CD4-positive, alpha-beta T cell (primary cell): ENCODE results near the gene GPR148. TPM values are rescaled to one million over a fixed set of nuclear protein-coding genes. Genes with fewer than 3 reads are reported as not detected.
"Not testable (repeated sequence)": the region's sequence is repeated elsewhere in the genome, so short reads cannot be mapped to it uniquely, and the experiment has no call there.

ENCODE experiments used
- ATAC-seq: fragments of 200-7000 bp; cut with Tn5 transposase; one replicate; pipeline ENCODE4 v1.10.0; 2022; ENCODE audit warnings: mild to moderate bottlenecking; ENCODE audit not compliant: poor library complexity
- CTCF ChIA-PET: fragments of 350-600 bp; sonication (Branson Sonifier 250); formaldehyde crosslinking; loops from one replicate; lab custom pipeline; 2021; ENCODE audit warnings: antibody characterized with exemption, inconsistent platforms; lab: Charles Lee
- POLR2A ChIA-PET: fragments of 350-600 bp; sonication (Branson Sonifier 250); formaldehyde crosslinking; loops from one replicate; lab custom pipeline; 2021; ENCODE audit warnings: antibody characterized with exemption, inconsistent platforms; lab: Charles Lee
- DNase-seq, 14 experiments: peaks; one replicate each; pipeline ENCODE4 v3.0.0-alpha.2; 2013 to 2020; ENCODE audit warnings: mixed read lengths in 2 of 14
- H3K27ac ChIP-seq, 2 donors: one replicate each; pipeline versions ENCODE4 v1.5.1 to v1.7.0; 2013; ENCODE audit warnings: low read length in 2 of 2, low read depth in 1 of 2, mild to moderate bottlenecking in 1 of 2
- H3K27me3 ChIP-seq, 2 experiments: 1 replicate in 1 of 2; 2 replicates in 1 of 2; pipeline versions ENCODE4 v1.6.1 to v1.7.0; 2013; ENCODE audit warnings: low read length in 2 of 2, control low read depth in 1 of 2, mild to moderate bottlenecking in 1 of 2, moderate library complexity in 1 of 2; ENCODE audit not compliant: insufficient read depth in 2 of 2, control insufficient read depth in 1 of 2
- H3K36me3 ChIP-seq: one replicate; pipeline ENCODE4 v1.6.1; 2013; ENCODE audit warnings: low read length, control low read depth; ENCODE audit not compliant: insufficient read depth
- H3K4me1 ChIP-seq: one replicate; pipeline ENCODE4 v1.6.1; 2013; ENCODE audit warnings: low read length, control low read depth; ENCODE audit not compliant: insufficient read depth
- H3K4me3 ChIP-seq: one replicate; pipeline ENCODE4 v1.5.1; 2013; ENCODE audit warnings: mild to moderate bottlenecking, low read length, moderate library complexity
- H3K9me3 ChIP-seq, 2 experiments: 1 replicate in 1 of 2; 2 replicates in 1 of 2; pipeline versions ENCODE4 v1.6.1 to v1.7.0; 2013; ENCODE audit warnings: low read length in 2 of 2, mild to moderate bottlenecking in 2 of 2, control low read depth in 1 of 2, moderate library complexity in 1 of 2; ENCODE audit not compliant: control insufficient read depth in 1 of 2, insufficient read depth in 1 of 2
- H3K27ac Mint-ChIP-seq: one replicate; pipeline ENCODE4 v1.8.0; 2020; ENCODE audit warnings: mixed read lengths
- H3K27me3 Mint-ChIP-seq: one replicate; pipeline ENCODE4 v1.8.0; 2021; ENCODE audit warnings: mixed read lengths
- H3K36me3 Mint-ChIP-seq: one replicate; pipeline ENCODE4 v1.8.0; 2021; ENCODE audit warnings: low read depth, mixed read lengths
- H3K4me1 Mint-ChIP-seq: one replicate; pipeline ENCODE4 v1.8.0; 2021; ENCODE audit warnings: low read depth, mixed read lengths
- H3K4me3 Mint-ChIP-seq: one replicate; pipeline ENCODE4 v1.8.0; 2020; ENCODE audit warnings: mild to moderate bottlenecking, mixed read lengths
- H3K9me3 Mint-ChIP-seq: one replicate; pipeline ENCODE4 v1.8.0; 2020; ENCODE audit warnings: mixed read lengths
- CTCF ChIP-seq: fragments of 200-600 bp; IDR thresholded peaks from one replicate; pipeline ENCODE4 v1.8.0; 2022; ENCODE audit warnings: antibody characterized with exemption, mild to moderate bottlenecking
- intact Hi-C, 2 experiments: fragments of 100-400 bp; cut with DNase I in 1 of 2; cut with micrococcal nuclease in 1 of 2; formaldehyde crosslinking; loops; one replicate each; pipeline versions ENCODE4 v1.15.1 to v1.9.0; 2023 to 2025; cut with DNase I, micrococcal nuclease
- total RNA-seq, 174 experiments: library from RNA in 2 of 174; stranded (reverse) in 2 of 174; gene quantifications; one replicate each; pipeline ENCODE4 v1.2.3 and lab custom pipeline; 2021 to 2026

Gene GPR148
- total RNA-seq, 2 experiments from 2014 or later = not detected

- H3K4me3 ChIP-seq = no peak overlapping the region
- intact Hi-C loops = loop anchor here in 1 of 2 experiments (5.0 to 10.0 kb wide), 4 partner anchors 355 to 545 kb away; partner anchors contain the start of genes FAM168B, IMP4, MZT2B and SMPD4
- H3K27me3 Mint-ChIP-seq = no peaks in the 10 kb centered on the region
- ChIA-PET POLR2A (interaction anchor here (1.4 to 3.1 kb wide), 3 partner anchors 68 to 387 kb away, joined by 4 to 22 read pairs (median 8); partner anchors contain the start of genes FAM168B and IMP4), CTCF (interaction anchor here (1.0 kb wide), 1 partner anchor 68 kb away, joined by 4 read pairs; no protein-coding TSS in a partner anchor)
- H3K36me3 Mint-ChIP-seq = no peaks in the 10 kb centered on the region
- ATAC-seq (no peak), DNase-seq (peak in 3 of 14 experiments; percentile 15 to 53 (median 33))
- H3K27ac Mint-ChIP-seq = peak overlapping the region; percentile 47
- no peak for TF ChIP-seq CTCF
- peaks cover 2% of the 10 kb centered on the region for H3K9me3 Mint-ChIP-seq
- H3K9me3 ChIP-seq = peaks cover 0 to 25% of the 10 kb centered on the region in 2 experiments
- no peaks in the 10 kb centered on the region for H3K27me3 ChIP-seq
- H3K27ac ChIP-seq = no peak overlapping the region
- peak overlapping the region; percentile 72 for H3K4me3 Mint-ChIP-seq
- H3K36me3 ChIP-seq = no peaks in the 10 kb centered on the region
- H3K4me1 Mint-ChIP-seq = no peaks in the 10 kb centered on the region
- H3K4me1 ChIP-seq = peaks cover 34% of the 10 kb centered on the region
These were observed 741 bp downstream of the GPR148 start for GRCh38 chr2:130729322-130730299.

- H3K9me3 Mint-ChIP-seq, H3K4me3 Mint-ChIP-seq, H3K36me3 Mint-ChIP-seq, H3K27me3 ChIP-seq, POLR2A ChIA-PET, intact Hi-C loops, H3K27ac Mint-ChIP-seq, H3K36me3 ChIP-seq, H3K4me3 ChIP-seq, ATAC-seq, CTCF ChIA-PET, H3K27me3 Mint-ChIP-seq, H3K4me1 Mint-ChIP-seq, H3K27ac ChIP-seq, DNase-seq: not testable (repeated sequence)
- peaks cover 14% of the 10 kb centered on the region for H3K4me1 ChIP-seq
- peaks cover 6 to 23% of the 10 kb centered on the region in 2 experiments for H3K9me3 ChIP-seq
These were observed 3.4 kb downstream of the GPR148 start for GRCh38 chr2:130732257-130732656.

- H3K27ac ChIP-seq = no peak overlapping the region
- H3K4me1 ChIP-seq = no peaks in the 10 kb centered on the region
- H3K27me3 ChIP-seq = no peaks in the 10 kb centered on the region
- Mint-ChIP-seq H3K4me3 (no peak overlapping the region), H3K27me3 (peaks cover 12% of the 10 kb centered on the region), H3K9me3 (peaks cover 2% of the 10 kb centered on the region), H3K4me1 (no peaks in the 10 kb centered on the region), H3K36me3 (no peaks in the 10 kb centered on the region), H3K27ac (no peak overlapping the region)
- TF ChIP-seq CTCF = no peak
- ChIA-PET CTCF (no interaction called here), POLR2A (no interaction called here)
- ATAC-seq = no peak
- no peak overlapping the region for H3K4me3 ChIP-seq
- no peak for DNase-seq
- intact Hi-C loops = no loop called here
- no peaks in the 10 kb centered on the region for H3K36me3 ChIP-seq
- H3K9me3 ChIP-seq = peaks cover 6% of the 10 kb centered on the region in 2 experiments
These were observed 6.3 kb downstream of the GPR148 start for GRCh38 chr2:130735200-130735599.
